GM19023 (cell line): ENCODE results near the gene C18orf32.
"Not testable (repeated sequence)": the region's sequence is repeated elsewhere in the genome, so short reads cannot be mapped to it uniquely, and the experiment has no call there.

Experiments
- ATAC-seq: cut with Tn5 transposase; IDR thresholded peaks from one replicate; pipeline ENCODE4 v1.9.1; 2021; ENCODE audit warnings: mild to moderate bottlenecking, moderate library complexity; ENCODE audit not compliant: unreplicated experiment

Gene C18orf32

DNA sequence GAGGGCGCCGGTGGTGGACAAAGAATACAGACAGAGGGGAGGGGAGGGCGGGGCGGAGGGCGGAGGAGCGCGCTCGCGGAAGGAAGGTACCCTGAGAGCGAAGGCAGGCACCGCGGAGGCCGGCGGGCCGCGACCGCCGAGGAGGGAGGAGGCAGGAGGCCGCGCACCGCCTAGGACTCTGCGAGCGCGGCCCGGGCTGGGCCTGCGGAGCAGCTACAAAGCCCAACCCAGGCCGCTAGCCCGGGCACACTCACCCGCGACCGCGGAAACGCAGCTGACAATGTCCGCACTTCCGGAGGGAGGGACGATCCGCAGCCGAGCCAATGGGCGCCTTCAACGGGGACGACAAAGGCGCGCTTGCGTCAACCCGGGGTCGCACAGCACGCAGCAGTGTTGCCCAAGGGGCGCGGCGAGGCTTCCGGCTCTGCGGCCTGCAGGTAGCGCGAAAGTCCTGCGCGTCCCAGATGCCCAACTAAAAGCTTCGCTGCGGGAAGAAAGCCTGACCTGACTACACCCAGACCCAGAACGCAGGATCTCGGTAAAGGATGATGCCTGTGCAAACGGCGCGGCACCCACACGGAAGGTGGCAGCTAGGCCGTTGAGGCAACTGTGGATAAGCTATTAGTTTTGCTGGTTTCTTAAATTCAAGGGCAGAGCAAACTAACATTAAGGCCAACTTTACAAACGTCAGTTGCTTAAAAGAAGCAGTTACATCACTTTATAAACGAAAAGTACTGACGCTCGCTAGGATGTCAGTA is at the start of gene C18orf32:
C18orf32 (minus strand) TSS at position 282 of the 758 bp plus-strand sequence. CDS start 3,486 bp downstream, outside the sequence.
- peak; percentile 97 for ATAC-seq

GRCh38 chr18:49534846-49535601 is 48.0 kb upstream of the C18orf32 start:
- no peak for ATAC-seq

GRCh38 chr18:49531678-49532153 is 44.7 kb upstream of the C18orf32 start:
- no peak for ATAC-seq

DNA sequence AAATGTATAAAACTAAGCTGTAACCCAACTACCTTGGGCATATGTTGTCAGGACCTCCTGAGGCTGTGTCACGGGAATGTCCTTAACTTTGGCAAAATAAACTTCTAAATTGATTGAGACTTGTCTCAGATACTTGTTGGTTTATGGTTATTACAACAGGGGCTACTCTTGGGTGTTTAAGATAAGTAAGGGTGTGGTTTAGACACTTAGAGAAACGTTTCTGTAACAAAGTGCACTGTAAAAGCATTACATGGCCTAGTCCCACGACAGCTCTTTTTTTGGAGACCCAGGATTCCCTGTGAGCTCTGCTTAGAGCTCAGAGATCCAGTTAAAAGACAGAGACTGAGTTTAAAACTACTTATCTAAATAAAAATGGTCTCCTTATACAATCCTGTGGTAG is 42.6 kb upstream of the C18orf32 start:
- no peak for ATAC-seq

DNA sequence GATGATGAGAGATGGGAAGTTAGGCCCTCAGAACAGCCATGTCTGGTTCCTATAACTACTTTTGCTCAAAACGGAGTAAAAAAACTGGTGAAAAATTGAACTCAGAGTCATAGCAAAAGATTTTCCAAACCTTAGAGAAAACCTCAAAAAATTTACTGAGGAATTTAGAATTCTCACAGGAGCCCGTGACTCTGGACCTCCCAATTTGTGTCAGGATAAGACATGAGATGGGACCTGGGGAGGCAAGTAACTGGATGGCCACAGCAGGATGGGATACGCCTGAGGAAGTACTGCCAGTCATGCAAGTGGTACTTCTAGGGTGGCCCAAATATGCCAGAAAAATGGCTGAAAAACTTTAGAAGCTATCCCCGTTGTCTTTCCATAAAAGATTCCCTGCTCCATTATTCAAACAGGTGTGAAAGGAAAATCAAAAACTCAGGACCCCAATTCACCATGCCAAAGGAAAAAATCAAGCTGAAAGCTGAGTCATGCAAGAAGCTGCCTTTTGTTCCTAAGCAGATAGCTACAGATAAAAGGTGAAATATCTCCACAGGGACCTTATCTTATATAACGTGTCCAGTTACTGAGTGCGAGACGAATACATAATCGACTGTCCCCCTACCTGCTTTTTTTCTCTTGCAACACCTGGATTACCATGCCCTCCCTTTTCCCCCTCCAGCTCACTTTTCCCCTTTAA is 40.7 kb upstream of the C18orf32 start:
- ATAC-seq, result no peak

DNA sequence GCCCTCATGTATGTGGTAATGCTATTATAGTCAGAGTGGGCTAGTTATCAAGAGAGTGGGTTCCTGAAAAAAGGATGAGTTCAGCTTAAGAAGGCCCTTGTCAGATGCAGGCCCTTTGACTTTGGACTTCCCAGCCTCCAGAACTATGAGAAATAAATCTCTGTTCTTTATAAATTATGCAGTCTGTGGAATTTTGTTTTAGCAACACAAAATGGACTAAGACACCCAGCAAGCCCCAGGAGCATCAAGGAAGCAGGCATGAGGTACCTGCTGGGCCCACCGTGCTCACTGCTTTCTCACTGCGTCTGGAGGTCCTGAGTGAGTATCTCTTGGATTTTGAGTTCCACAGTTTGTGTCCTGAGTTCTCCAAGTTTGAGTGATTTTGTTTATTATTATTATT is 38.9 kb upstream of the C18orf32 start:
- no peak for ATAC-seq

GRCh38 chr18:49524951-49525350 is 37.9 kb upstream of the C18orf32 start:
- ATAC-seq, result no peak

DNA sequence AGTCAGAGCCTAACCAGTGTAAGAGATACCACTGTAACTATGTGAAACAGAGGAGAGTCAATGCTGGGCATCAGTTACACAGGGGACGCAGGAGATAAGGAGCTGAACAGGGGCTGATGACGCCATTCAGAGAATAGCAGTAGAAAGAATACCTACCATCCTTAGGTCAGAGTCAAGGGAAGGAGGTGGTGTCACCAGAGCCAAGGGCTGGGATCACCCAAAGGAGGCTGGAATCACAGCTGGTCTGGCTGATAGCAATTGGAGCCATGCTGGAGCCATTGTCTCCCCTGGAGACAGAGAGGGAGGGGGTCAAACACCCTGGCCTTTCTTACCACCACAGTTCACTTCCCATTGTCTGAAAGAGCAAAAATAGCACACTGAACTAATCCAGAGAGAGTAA is 37.3 kb upstream of the C18orf32 start:
- ATAC-seq, result no peak

DNA sequence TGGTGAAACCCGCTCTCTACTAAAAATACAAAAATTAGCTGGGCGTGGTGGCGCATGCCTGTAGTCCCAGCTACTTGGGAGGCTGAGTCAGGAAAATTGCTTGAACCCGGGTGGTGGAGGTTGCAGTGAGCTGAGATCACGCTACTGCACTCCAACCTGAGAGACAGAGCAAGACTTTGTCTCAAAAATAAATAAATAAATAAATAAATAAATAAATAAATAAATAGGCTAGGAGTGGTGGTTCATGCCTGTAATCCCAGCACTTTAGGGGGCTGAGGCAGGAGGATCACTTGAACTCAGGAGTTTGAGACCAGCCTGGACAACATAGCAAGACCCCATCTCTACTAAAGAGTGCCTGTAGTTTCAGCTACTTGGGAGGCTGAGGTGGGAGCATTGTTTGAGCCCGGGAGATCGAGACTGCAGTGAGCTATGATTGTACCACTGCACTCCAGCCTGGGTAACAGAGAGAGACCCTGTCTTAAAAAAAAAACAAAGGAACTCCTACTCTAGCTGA is 36.6 kb upstream of the C18orf32 start:
- ATAC-seq, result not testable (repeated sequence)

- ATAC-seq, result no peak
Observed at GRCh38 chr18:49521216-49521835, 34.3 kb upstream of the C18orf32 start.

DNA sequence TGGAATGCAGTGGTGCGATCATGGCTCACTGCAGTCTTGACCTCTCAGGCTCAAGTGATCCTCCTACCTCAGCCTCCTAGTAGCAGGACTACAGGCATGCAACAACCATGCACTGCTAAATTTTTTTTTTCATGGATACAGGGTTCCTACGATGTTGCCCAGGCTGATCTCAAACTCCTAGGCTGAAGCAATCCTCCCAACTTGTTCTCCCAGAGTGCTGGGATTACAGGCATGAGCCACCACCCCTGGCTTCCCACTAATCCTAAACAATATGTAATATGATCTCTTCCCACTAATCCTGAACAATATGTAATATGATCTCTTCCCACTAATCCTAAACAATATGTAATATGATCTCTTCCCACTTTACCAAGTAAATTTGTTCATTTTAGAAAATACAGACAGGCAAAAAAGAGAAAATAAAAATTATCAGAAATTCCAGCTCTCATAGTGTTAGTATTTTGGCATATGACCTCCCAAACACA is 33.7 kb upstream of the C18orf32 start:
- ATAC-seq, result no peak

GRCh38 chr18:49519101-49519971 is 32.3 kb upstream of the C18orf32 start:
- no peak for ATAC-seq

- ATAC-seq, result no peak
Observed at GRCh38 chr18:49517483-49517882, 30.4 kb upstream of the C18orf32 start.

DNA sequence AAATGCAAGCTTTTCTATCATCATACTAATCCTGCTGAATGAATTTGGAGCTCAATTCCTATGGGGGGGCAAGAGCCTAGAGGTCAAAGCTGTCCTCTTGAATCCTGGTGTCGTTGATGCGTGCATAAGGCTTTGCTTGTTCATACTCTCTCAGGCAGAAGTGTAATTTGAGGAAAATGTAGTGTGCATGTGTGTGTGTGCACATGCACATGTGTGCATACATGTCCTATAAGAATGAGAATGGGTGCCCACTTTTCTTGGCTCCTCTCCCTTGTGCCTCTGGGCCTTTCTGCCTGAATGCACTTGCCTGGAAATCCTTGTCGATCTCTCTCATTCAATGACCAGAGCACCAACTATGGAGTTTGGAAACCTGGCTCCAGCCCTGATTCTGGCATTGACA is 28.5 kb upstream of the C18orf32 start:
- no peak for ATAC-seq

GRCh38 chr18:49515003-49515402 is 28.0 kb upstream of the C18orf32 start:
- not testable (repeated sequence) for ATAC-seq

DNA sequence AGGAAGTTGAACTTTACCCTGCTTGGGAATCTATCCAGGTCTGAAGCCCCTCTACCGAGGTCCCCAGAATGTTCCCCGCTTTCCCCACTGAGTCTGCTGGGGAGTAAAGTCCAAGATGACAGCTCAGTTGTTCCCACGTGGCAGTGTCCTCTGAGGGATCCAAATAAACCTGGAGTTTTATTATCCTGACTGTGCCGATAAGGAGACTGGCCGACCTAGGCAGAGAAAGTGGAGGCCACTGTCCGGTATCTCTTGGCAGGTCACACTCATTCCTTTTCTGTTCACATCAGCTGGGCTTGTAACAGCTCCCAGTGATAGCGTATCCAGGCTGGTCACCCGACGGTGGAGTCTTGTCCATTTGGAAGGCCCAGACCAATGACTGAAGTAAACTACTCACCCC is 27.5 kb upstream of the C18orf32 start:
- ATAC-seq, result no peak

GRCh38 chr18:49512876-49513275 is 25.8 kb upstream of the C18orf32 start:
- not testable (repeated sequence) for ATAC-seq

DNA sequence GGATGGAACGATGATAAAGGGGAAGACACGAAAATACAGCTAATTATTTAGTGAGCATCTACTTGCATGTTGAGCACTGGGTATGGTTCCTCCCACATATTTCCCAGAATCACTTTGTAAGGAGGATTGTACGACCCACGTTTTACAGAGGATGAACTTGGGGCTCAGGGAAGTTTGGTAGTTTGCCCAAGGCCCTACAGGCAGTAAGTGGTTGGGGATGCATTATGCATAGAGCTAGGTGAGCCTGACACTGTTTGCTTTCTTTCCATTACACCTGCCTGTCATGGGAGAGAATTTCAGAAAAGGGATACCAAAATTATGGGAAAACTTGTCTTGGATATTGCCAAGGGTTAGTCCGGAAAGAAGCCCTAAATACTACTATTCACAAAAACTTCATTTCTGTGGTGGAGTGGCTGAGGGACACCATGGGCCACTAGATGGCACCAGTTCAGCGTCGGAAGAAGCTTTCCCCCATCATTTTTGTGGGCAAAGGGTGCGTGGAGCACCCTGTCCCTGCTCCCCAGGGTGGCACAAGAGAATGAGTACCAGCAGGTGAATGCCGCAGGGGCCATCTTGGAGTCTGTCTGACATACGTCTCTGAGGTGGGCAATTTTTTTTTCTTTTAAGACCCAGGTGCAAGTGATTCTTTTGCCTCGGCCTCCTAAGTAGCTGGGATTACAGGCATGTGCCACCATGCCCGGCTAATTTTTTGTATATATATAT is 23.5 kb upstream of the C18orf32 start:
- no peak for ATAC-seq

DNA sequence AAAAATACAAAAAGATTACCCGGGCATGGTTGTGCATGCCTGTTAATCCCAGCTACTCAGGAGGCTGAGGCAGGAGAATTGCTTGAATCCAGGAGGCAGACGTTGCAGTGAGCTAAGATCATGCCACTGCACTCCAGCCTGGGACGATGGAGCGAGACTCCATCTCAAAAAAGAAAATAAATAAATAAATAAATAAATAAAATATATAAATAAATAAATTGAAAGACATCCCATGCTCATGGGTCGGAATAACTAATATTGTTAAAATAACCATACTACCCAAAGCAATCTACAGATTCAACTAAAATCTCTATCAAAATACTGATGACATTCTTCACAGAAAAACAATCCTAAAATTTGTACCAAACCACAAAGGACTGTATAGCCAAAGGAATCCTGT is 19.4 kb upstream of the C18orf32 start:
- not testable (repeated sequence) for ATAC-seq
